Sigmoid colon (tissue), 7 donors: ENCODE data around the gene FOXP1. TPM values are rescaled to one million over a fixed set of nuclear protein-coding genes. Genes with fewer than 3 reads are reported as not detected.

ENCODE experiments used
- DNase-seq: peaks from one replicate; pipeline ENCODE4 v3.0.0-alpha.2; 2019
- H3K27ac ChIP-seq, 4 donors: fragments of 200-600 bp; sonication (generic); one replicate each; pipeline ENCODE4 v1.5.1; 2016 to 2019; ENCODE audit warnings: mild to moderate bottlenecking in 1 of 4
- H3K27me3 ChIP-seq, 3 donors: fragments of 200-600 bp; sonication (generic); one replicate each; pipeline ENCODE4 v1.5.1; 2019; ENCODE audit warnings: mild to moderate bottlenecking in 1 of 3
- H3K36me3 ChIP-seq, 4 donors: fragments of 200-600 bp; sonication (generic); one replicate each; pipeline ENCODE4 v1.5.1; 2016 to 2019
- H3K4me1 ChIP-seq, 4 donors: fragments of 200-600 bp; sonication (generic); one replicate each; pipeline ENCODE4 v1.5.1; 2017 to 2019
- H3K4me3 ChIP-seq, 4 donors: fragments of 200-600 bp; sonication (generic); one replicate each; pipeline ENCODE4 v1.5.1; 2017 to 2019; ENCODE audit warnings: mild to moderate bottlenecking in 2 of 4, moderate library complexity in 1 of 4
- H3K9me3 ChIP-seq, 4 donors: fragments of 200-600 bp in 3 of 4; sonication (generic) in 3 of 4; one replicate each; pipeline versions ENCODE4 v1.5.1 to v1.6.1; 2013 to 2019
- EP300 ChIP-seq, 4 donors: sonication (generic); formaldehyde crosslinking; IDR thresholded peaks; one replicate each; pipeline ENCODE4 v1.6.1; 2017; ENCODE audit warnings: antibody characterized with exemption in 4 of 4
- POLR2A ChIP-seq, 2 donors: fragments of 450-650 bp; IDR thresholded peaks; one replicate each; pipeline ENCODE4 v1.6.1; 2016; ENCODE audit warnings: antibody characterized with exemption in 2 of 2, mild to moderate bottlenecking in 2 of 2, moderate library complexity in 2 of 2
- POLR2AphosphoS5 ChIP-seq, 4 donors: sonication (generic); formaldehyde crosslinking; IDR thresholded peaks; one replicate each; pipeline ENCODE4 v1.6.1; 2017; ENCODE audit warnings: antibody characterized with exemption in 4 of 4
- WGBS, 2 donors: extraction: QIAGEN DNeasy Blood & Tissue Kit; methylation state at CpG; one replicate each; pipeline ENCODE4 v1.1.7; 2013; 5-methylcytosine and 5-hydroxymethylcytosine counted together
- intact Hi-C: fragments of 100-400 bp; cut with DNase I; formaldehyde crosslinking; loops from one replicate; pipeline ENCODE4 v1.15.1; 2023
- polyA plus RNA-seq, 3 donors: library from polyadenylated mRNA; stranded (reverse); fragments of 200-250 nt; gene quantifications; one replicate each; pipeline ENCODE4 v1.2.3, GENCODE V29; 2013
- total RNA-seq, 4 donors: library from RNA; depleted of rRNA; stranded (reverse); fragments of >200 nt; gene quantifications; one replicate each; pipeline ENCODE4 v1.1.0, GENCODE V29; 2016
- TF ChIP-seq, protein P1 (sequence below), 4 experiments: fragments of 450-650 bp in 3 of 4; fragments of 200-600 bp in 1 of 4; IDR thresholded peaks; one replicate each; pipeline ENCODE4 v1.5.1; 2016 to 2019; ENCODE audit warnings: antibody characterized with exemption in 4 of 4, mild to moderate bottlenecking in 3 of 4, moderate library complexity in 2 of 4
- donor health status: healthy with polysubstance abuse.
- donor health status: Bipolar disorder and iron deficiency.
- donor health status: healthy.

Gene FOXP1
- total and polyA plus RNA-seq, 7 donors = 13.8 to 232 (median 139) TPM

DNA sequence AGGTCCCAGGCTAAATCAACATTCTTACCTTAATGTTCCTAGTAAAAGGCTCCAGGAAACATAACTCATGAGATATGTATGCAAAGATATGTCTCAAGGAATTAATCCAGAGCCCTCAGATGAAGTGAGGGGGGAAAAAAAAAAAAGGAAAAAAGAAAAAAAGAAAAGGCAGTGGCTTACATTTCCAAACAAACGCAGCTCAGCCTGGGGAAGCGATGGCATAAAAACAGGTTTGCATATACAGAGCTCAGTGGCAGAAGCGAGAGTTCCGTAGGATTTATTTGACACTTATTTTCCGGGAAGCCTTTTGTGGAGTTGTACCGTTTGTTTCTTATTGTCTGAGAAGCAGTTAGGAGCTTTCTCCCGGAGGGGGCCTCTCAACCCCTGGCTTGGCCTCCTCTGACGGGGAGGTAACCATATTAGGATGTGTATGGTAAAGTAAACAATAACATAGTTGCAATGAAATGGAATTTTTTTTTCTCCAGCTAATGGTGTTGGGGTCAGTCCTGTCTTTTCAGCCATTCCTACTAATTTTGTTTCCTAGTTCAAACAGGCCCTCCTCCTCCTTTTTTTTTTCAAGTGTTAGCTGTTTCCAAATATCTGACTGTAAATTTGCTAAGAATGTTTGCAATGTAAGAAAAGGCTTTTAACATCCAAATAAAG is 338.6 kb downstream of the FOXP1 start:
- Histone ChIP-seq H3K36me3 (no peaks in the 10 kb centered on the region), H3K9me3 (no peaks in the 10 kb centered on the region), H3K27me3 (no peaks in the 10 kb centered on the region), H3K27ac (peak overlapping the region; percentile 79 to 89 (median 85)), H3K4me1 (peaks cover 0 to 56% (median 40%) of the 10 kb centered on the region in 4 donors), H3K4me3 (peak overlapping the region; percentile 41 to 52 (median 46))
- TF ChIP-seq, protein P1, sequence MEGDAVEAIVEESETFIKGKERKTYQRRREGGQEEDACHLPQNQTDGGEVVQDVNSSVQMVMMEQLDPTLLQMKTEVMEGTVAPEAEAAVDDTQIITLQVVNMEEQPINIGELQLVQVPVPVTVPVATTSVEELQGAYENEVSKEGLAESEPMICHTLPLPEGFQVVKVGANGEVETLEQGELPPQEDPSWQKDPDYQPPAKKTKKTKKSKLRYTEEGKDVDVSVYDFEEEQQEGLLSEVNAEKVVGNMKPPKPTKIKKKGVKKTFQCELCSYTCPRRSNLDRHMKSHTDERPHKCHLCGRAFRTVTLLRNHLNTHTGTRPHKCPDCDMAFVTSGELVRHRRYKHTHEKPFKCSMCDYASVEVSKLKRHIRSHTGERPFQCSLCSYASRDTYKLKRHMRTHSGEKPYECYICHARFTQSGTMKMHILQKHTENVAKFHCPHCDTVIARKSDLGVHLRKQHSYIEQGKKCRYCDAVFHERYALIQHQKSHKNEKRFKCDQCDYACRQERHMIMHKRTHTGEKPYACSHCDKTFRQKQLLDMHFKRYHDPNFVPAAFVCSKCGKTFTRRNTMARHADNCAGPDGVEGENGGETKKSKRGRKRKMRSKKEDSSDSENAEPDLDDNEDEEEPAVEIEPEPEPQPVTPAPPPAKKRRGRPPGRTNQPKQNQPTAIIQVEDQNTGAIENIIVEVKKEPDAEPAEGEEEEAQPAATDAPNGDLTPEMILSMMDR (IDR thresholded peaks at IDR 0.05) = no peak
- TF ChIP-seq EP300 (IDR thresholded peaks at IDR 0.05) = peak in 1 of 4 donors; percentile 32
- no peak for TF ChIP-seq POLR2A (IDR thresholded peaks at IDR 0.05)
- peak in 3 of 4 donors; percentile 58 to 68 (median 63) for TF ChIP-seq POLR2AphosphoS5 (IDR thresholded peaks at IDR 0.05)
- 32 to 49% methylated on average over 8 of the region's 8 CpGs for WGBS, 2 donors
- intact Hi-C loops = loop anchor here (2.0 to 5.0 kb wide), 6 partner anchors 34 to 337 kb away; partner anchors contain the start of gene FOXP1
- peak; percentile 87 for DNase-seq

DNA sequence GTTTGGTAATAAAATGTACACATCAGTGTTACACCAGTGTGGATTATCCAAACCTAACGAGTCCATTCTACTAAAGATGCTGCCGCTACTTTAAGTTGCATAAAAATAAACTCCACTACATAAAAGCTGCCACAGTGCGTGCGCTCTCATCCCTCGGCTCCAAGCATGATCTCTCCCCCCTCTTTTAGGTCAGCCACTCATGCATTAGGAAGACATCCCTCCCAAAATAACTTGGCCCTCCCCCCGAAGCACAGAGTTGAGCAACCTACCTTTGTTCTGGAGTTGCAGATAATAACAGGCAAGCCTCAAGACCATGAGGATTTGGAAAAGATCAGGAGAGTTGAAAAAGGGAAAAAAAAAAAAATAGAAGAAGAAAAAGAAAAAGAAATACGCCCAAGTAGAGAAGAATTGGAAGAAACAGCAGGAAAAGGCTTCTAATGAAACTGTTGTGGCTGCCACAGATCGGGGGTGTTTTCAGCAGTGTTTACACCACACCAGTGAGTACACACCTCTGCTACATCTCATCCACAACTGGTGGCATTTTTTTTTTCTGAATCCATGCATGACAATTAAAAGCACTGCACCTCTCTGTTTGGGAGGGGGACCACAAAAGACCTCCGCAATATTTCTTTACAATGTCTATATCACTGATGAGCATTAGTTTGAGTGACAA is 339.2 kb downstream of the FOXP1 start:
- peaks cover 0 to 58% (median 45%) of the 10 kb centered on the region in 4 donors for H3K4me1 ChIP-seq
- TF ChIP-seq, protein P1 (IDR thresholded peaks at IDR 0.05) = peak in 1 of 4 experiments; percentile 17
- peak in 1 of 2 donors; percentile 21 for TF ChIP-seq POLR2A (IDR thresholded peaks at IDR 0.05)
- peak in 2 of 4 donors; percentile 21 to 43 for TF ChIP-seq EP300 (IDR thresholded peaks at IDR 0.05)
- peak; percentile 59 to 77 (median 70) for TF ChIP-seq POLR2AphosphoS5 (IDR thresholded peaks at IDR 0.05)
- DNase-seq = peak; percentile 92
- intact Hi-C loops = loop anchor here (2.0 to 5.0 kb wide), 4 partner anchors 33 to 338 kb away; partner anchors contain the start of gene FOXP1
- H3K27ac ChIP-seq = peak overlapping the region; percentile 79 to 89 (median 85)
- H3K36me3 ChIP-seq = no peaks in the 10 kb centered on the region
- no peaks in the 10 kb centered on the region for H3K9me3 ChIP-seq
- 65 to 76% methylated on average over 9 of the region's 9 CpGs for whole genome bisulfite sequencing, 2 donors
- peak overlapping the region; percentile 41 to 52 (median 46) for H3K4me3 ChIP-seq
- no peaks in the 10 kb centered on the region for H3K27me3 ChIP-seq

DNA sequence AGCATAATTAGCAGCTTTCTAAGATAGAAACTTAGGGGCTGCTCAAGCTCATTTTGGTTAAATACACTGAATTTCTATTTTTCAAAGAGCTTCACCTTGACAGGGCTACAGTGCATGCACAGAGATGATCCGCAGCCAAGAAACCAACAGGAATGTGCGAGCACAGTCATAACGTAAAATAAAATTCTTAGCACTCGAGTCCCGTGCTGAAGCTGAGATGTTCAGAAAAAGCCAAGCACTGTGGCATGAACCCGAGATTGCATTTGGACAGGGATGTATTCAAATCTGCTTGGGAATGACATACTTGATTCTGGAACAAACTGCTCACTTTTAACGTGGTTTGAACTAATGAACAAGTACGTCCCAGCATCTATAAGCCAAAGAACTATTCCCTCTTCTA is 340.3 kb downstream of the FOXP1 start:
- no peak for DNase-seq
- Histone ChIP-seq H3K36me3 (no peaks in the 10 kb centered on the region), H3K27ac (peak overlapping the region; percentile 79 to 89 (median 85)), H3K27me3 (no peaks in the 10 kb centered on the region), H3K4me1 (peaks cover 0 to 59% (median 47%) of the 10 kb centered on the region in 4 donors), H3K9me3 (no peaks in the 10 kb centered on the region), H3K4me3 (peak overlapping the region; percentile 41 to 52 (median 46))
- WGBS, 2 donors = 88 to 94% methylated on average over 8 of the region's 8 CpGs
- intact Hi-C loops = loop anchor here (5.0 kb wide), 1 partner anchor 339 kb away; the partner anchor contains the start of gene FOXP1
- TF ChIP-seq, protein P1 (IDR thresholded peaks at IDR 0.05) = no peak
- peak in 2 of 4 donors; percentile 37 to 52 for TF ChIP-seq POLR2AphosphoS5 (IDR thresholded peaks at IDR 0.05)

DNA sequence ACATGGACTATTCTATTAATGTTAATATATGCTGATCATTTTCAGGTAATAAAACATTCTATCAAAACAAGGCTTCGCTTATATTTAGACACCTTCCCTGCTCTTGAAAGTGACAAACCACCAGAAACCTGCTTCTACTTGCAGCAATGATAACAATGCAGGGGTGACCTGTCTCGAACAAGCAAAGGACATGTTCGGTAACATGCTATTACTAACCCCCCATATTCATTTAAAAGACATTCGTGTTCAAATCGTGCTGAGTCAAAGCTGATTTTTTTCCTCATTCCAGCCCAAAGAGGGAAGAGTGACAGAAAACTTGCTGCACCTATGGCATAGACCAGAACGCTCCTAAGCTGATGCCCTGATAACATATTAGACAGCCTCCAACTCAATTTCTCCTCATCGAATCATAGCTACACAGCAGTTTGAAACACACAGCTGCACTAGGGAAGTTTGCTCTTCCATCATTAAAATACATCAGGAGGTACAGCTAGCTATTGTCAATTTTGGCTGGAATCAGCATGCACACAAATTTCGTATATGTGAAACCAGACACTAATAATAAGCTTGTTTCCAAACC is 341.5 kb downstream of the FOXP1 start:
- Histone ChIP-seq H3K4me3 (peak overlapping the region in 3 of 4 donors; percentile 42 to 52 (median 49)), H3K27me3 (no peaks in the 10 kb centered on the region), H3K4me1 (peaks cover 0 to 63% (median 53%) of the 10 kb centered on the region in 4 donors), H3K36me3 (no peaks in the 10 kb centered on the region), H3K9me3 (no peaks in the 10 kb centered on the region), H3K27ac (peak overlapping the region; percentile 79 to 89 (median 85))
- no peak for DNase-seq
- TF ChIP-seq, protein P1 (IDR thresholded peaks at IDR 0.05) = no peak
- TF ChIP-seq POLR2AphosphoS5 (IDR thresholded peaks at IDR 0.05) (no peak), POLR2A (IDR thresholded peaks at IDR 0.05) (no peak), EP300 (IDR thresholded peaks at IDR 0.05) (no peak)
- intact Hi-C loops = loop anchor here (5.0 kb wide), 1 partner anchor 340 kb away; the partner anchor contains the start of gene FOXP1
- 88 to 90% methylated on average over 8 of the region's 8 CpGs for WGBS, 2 donors
